HG02973 (cell line): ENCODE measurements around the gene ZNF775.

Experiments
- ATAC-seq: cut with Tn5 transposase; IDR thresholded peaks from one replicate; pipeline ENCODE4 v1.9.1; 2021; ENCODE audit warnings: moderate library complexity; ENCODE audit not compliant: unreplicated experiment

The ZNF775 gene

DNA sequence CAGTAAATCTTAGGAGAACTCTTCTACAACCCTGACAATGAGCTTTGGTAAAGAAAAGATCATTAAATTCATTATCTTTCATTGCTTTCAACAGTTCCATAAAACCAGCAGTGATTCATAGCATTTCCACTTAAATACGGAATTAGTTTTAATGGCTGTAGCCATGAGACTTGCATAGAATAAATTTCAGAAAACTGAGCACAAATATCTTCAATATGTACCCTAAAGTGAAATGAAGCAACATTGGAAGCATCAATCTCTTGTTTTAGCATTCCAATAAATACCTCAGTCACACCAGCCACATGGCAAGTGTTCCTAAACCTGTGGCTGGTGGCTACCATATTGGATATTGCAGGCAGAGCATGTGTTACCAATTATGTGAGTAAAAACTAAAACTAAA, 34.1 kb upstream of the ZNF775 start:
- ATAC-seq = no peak

DNA sequence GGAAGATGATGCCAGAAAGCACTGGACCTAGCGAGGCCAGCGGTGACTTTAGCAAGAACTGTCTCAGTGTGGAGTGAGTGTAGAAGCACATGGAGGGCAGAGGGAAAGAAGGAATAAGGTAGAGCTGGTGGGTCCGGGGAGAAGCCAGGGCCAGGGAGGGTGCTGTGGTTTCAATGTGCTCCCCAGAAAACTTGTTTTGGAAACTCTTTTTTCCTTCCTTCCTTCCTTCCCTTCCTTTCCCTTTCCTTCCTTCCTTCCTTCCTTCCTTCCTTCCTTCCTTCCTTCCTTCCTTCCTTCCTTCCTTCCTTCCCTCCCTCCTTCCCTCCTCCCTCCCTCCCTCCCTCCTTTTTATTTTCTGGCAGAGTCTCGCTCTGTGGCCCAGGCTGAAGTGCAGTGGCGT, 32.2 kb upstream of the ZNF775 start:
- ATAC-seq = no peak

- ATAC-seq = no peak
Measured at GRCh38 chr7:150351587-150352194, 27.4 kb upstream of the ZNF775 start.

GRCh38 chr7:150355666-150356059, 23.5 kb upstream of the ZNF775 start:
- no peak for ATAC-seq

DNA sequence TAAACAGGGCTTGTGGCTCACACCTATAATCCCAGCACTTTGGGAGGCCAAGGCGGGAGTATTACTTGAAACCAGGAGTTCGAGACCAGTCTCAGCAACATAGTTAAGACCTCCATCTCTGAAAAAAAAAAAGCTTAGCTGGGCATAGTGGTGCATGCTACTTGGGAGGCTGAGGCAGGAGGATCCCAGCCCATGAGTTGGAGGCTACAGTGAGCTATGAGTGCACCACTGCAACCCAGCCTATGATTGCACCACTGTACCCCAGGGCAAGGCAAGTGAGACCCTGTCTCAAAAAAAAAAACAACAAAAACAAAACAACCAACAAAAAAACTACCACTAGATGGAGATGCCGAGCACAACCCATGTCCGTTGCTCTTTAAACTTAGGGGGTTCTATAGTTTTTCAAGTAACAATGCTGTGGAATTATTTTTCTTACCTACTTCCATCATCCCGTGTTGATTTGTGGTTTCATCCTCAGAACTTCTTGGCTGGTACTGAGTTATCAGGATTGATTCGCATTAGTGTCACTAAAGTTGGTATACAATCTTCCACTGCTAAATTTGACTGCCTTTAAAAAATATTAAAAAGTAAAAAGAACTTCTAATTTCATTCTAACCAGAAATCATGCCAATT, 22.7 kb upstream of the ZNF775 start:
- no peak for ATAC-seq

- ATAC-seq = no peak
Measured at GRCh38 chr7:150357270-150357669, 21.9 kb upstream of the ZNF775 start.

- ATAC-seq = no peak
Measured at GRCh38 chr7:150357771-150358427, 21.2 kb upstream of the ZNF775 start.

DNA sequence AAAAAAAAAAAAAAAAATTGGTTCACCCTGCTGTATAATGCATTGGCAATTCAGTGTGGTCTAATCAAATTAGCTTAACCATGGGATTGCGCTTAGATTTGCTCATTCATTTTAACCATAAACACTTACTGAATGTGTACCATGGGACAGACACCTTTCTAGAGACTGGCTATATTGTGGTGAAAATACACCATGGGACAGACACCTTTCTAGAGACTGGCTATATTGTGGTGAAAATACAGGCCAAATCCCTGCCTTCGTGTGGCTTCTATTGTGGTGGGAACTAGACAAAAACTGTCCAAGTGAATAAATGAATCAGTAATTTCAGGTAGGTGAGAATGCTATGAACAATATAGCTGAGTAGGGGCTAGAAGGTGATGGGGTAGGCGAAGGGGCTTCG, 20.7 kb upstream of the ZNF775 start:
- no peak for ATAC-seq

- no peak for ATAC-seq
Measured at GRCh38 chr7:150358988-150359621, 20.0 kb upstream of the ZNF775 start.

DNA sequence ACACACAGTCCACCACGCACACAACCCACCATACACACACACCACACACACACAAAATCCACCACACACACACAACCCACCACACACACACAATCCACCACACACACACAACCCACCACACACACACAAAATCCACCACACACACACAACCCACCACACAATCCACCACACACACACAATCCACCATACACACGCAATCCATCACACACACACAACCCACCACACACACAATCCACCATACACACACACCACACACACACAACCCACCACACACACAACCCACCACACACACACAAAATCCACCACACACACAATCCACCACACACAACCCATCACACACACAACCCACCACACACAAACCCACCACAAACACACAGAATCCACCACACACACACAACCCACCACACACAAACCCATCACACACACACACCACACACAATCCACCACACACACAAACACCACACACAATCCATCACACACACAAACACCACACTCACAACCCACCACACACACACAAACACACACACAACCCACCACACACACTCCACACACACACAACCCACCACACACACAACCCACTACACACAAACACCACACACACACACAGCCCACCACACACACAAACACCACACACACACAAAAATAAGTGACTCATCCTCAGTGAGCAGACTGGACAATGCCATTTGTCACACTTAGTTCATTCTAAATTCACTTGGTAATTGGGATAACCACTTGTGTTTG, 19.3 kb upstream of the ZNF775 start:
- ATAC-seq = no peak

GRCh38 chr7:150360363-150361058, 18.6 kb upstream of the ZNF775 start:
- ATAC-seq = no peak

DNA sequence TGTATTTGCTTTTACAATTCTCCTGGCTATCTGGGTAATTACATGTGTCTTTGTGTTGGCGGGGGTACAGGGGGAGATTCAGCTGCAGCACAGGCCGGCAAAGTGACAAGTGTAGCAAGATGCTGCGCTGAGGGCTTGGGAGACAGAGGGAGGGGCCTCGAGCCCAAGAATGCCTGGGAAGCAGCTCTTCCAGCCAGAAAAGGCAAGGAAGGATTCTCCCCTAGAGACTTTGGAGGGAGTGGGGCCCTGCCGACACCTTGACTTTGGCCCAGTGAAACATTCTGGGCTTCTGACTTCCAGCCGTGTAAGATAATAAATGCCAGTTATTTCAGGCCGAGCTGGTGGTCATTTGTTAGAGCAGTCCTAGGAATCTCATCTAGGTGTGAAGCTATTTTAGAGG, 17.7 kb upstream of the ZNF775 start:
- no peak for ATAC-seq

DNA sequence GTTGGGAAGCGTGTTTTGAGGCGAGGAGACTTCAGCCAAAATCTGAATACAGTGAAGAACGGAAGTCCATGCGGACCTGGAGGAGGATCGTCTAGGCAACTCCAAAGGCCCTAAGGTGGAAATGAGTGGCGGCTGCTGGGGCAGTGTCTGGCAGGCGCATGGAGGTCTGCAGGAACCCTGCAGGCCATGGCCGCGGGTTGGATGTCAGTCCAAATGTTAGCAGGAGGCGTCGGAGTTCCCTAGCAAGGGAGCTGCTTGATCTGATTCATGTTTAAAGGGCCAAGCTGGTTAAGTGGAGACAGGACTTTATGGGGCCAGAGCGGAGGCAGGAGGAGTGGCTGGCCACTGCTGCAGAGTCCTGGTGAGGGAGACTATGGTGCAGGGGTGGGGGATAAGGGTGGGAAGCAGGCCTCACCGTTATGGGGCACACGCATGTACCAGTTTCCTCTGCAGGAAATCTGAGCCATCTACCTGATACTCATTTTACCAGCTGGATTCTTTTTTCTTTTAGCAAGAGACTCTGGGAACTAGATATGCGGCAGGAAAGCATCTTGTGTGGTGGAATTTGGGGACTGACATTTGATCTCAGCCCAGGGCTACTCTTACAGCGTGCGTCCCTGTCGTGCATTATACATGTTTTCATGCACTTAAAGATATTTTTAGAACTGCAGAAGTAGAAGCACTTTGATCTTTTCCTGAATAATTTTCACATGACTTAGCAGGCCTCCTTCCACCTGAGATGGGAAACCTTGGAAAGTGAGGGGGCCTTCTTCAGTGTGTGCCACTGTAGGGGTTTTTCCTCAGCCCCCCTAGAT, 17.1 kb upstream of the ZNF775 start:
- no peak for ATAC-seq

DNA sequence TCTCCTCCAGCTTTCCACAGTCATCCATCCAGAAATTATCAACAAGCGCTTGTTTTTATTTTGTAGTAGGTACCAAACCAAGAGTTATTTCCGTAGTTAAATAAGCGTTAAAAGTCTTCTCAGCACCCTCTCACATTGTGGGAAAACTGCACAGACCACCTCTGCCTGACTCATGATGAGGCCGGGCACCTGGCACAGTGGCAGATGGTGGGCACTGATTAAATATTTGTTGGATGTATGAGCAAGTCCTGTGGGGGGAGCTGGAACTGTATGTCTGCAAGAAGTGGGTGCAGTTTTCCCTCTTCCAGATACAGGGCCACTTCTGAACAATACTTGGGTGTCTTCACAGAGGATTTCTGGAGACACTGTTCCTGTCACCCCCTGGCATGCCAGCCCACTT, 15.8 kb upstream of the ZNF775 start:
- ATAC-seq = no peak

- ATAC-seq = peak; percentile 32
Measured at GRCh38 chr7:150363872-150364271, 15.3 kb upstream of the ZNF775 start.

DNA sequence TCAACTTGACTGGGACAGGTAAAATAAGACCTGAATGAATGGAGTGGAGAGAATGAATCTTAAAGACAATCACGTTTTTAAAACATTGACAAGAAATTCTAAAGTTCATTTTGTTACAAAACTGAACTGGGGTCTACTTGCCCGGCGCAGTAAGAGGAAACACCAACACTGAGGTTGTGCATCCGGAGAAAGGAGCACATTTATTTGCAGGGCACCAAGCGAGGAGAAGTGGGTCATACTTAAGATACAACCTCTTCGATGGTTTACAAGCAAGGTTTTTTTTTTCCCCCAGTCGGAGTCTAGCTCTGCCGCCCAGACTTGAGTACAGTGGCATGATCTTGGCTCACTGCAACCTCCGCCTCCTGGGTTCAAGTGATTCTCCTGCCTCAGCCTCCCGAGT, 13.9 kb upstream of the ZNF775 start:
- no peak for ATAC-seq

GRCh38 chr7:150365673-150366398, 13.3 kb upstream of the ZNF775 start:
- ATAC-seq = no peak

- no peak for ATAC-seq
Measured at GRCh38 chr7:150367677-150368095, 11.4 kb upstream of the ZNF775 start.
